ENCODE data around the gene REV1. TPM values are rescaled to one million over a fixed set of nuclear protein-coding genes. Genes with fewer than 3 reads are reported as not detected.

REV1 gene
- total RNA-seq, 4 donors from 2014 or later: 54.7 to 84.4 (median 68.8) TPM

DNA sequence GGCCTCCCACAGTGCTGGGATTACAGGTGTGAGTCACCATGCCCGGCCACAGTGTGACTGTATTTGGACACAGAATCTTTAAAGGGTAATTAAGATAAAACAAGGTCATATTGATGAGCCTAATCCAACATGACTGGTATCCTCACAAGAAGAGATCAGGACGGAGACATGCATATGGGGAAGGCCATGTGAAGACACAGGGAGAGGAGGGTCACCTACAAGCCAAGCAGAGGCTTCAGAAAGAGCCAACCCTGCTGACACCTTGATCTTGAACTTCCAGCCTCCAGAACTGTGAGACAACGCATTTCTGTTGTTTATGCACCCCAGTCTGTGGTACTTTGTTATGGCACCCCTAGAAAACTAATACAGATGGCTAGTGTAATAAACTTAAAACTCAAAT lies 72.4 kb downstream of the REV1 start:
- H3K36me3 ChIP-seq: peaks cover 17 to 19% of the 10 kb centered on the region in 2 donors
- no peak overlapping the region for H3K27ac ChIP-seq
- intact Hi-C loops (cut with DNase I): no loop called here
- H3K4me1 ChIP-seq: no peaks in the 10 kb centered on the region
- H3K4me3 ChIP-seq (replicated peaks in 1 of 3): no peak overlapping the region
- no peak for TF ChIP-seq POLR2A (IDR thresholded peaks at IDR 0.05)
- TF ChIP-seq, protein P1, sequence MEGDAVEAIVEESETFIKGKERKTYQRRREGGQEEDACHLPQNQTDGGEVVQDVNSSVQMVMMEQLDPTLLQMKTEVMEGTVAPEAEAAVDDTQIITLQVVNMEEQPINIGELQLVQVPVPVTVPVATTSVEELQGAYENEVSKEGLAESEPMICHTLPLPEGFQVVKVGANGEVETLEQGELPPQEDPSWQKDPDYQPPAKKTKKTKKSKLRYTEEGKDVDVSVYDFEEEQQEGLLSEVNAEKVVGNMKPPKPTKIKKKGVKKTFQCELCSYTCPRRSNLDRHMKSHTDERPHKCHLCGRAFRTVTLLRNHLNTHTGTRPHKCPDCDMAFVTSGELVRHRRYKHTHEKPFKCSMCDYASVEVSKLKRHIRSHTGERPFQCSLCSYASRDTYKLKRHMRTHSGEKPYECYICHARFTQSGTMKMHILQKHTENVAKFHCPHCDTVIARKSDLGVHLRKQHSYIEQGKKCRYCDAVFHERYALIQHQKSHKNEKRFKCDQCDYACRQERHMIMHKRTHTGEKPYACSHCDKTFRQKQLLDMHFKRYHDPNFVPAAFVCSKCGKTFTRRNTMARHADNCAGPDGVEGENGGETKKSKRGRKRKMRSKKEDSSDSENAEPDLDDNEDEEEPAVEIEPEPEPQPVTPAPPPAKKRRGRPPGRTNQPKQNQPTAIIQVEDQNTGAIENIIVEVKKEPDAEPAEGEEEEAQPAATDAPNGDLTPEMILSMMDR (IDR thresholded peaks at IDR 0.05): no peak
- no peaks in the 10 kb centered on the region for H3K27me3 ChIP-seq
- 98% methylated on average over 3 of the region's 3 CpGs for WGBS, 2 donors
- H3K9me3 ChIP-seq: no peaks in the 10 kb centered on the region
- no peak for DNase-seq

DNA sequence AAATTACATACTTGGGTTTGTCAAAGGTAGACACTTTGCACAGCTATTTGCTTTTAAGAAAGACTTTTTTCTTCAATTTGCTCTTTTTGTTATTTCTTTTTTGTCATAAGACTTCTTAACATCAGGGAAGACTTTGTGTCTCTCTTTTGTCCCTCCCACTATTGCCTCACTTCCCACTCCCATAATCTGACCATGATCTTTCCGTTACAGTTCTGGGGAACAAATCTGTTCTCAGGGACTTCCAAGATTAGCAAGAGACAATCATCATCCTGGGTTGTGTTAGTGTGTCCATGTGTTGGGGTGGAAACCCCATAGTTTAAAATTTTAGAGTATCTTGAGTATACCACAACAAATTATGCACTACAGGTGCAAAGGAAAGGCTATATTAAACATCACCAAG lies 75.3 kb downstream of the REV1 start:
- peaks cover 27 to 31% of the 10 kb centered on the region in 2 donors for H3K36me3 ChIP-seq
- H3K9me3 ChIP-seq: no peaks in the 10 kb centered on the region
- WGBS, 2 donors: 92 to 95% methylated on average over 1 of the region's 1 CpG

DNA sequence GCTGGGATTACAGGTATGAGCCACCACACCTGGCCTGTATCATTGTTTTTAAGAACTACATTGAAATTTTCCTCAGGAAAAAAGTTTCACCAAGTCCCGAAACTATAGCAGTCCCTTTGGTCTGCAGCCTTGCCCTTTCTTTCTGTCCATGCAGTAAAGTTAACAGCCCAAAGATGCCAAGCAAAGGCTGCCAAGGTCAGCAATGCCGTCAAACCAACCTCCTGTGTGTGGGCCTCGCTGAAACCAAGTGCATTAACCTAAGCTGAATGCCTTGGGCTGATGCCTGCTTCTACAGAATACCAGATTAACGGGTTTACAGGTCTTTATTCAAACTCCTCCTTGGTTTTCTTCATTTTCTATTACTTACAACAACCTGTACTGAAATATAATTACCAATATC lies 79.5 kb downstream of the REV1 start:
- 94 to 96% methylated on average over 4 of the region's 4 CpGs for WGBS, 2 donors
- H3K4me1 ChIP-seq: no peaks in the 10 kb centered on the region
- H3K27me3 ChIP-seq: no peaks in the 10 kb centered on the region
- intact Hi-C loops (cut with DNase I): no loop called here
- no peak overlapping the region for H3K4me3 ChIP-seq (replicated peaks in 1 of 3)
- no peak for TF ChIP-seq POLR2A (IDR thresholded peaks at IDR 0.05)
- TF ChIP-seq, protein P1 (IDR thresholded peaks at IDR 0.05): no peak
- no peaks in the 10 kb centered on the region for H3K9me3 ChIP-seq
- no peak for DNase-seq
- H3K36me3 ChIP-seq: peaks cover 24 to 26% of the 10 kb centered on the region in 2 donors
- H3K27ac ChIP-seq: no peak overlapping the region

More for the DNA sequence above, 75.3 kb downstream of the REV1 start:
- no peaks in the 10 kb centered on the region for H3K4me1 ChIP-seq
- TF ChIP-seq, protein P1 (IDR thresholded peaks at IDR 0.05): no peak
- TF ChIP-seq POLR2A (IDR thresholded peaks at IDR 0.05): no peak
- no peak overlapping the region for H3K27ac ChIP-seq
- intact Hi-C loops (cut with DNase I): no loop called here
- no peak overlapping the region for H3K4me3 ChIP-seq (replicated peaks in 1 of 3)
- DNase-seq: no peak
- H3K27me3 ChIP-seq: no peaks in the 10 kb centered on the region

DNA sequence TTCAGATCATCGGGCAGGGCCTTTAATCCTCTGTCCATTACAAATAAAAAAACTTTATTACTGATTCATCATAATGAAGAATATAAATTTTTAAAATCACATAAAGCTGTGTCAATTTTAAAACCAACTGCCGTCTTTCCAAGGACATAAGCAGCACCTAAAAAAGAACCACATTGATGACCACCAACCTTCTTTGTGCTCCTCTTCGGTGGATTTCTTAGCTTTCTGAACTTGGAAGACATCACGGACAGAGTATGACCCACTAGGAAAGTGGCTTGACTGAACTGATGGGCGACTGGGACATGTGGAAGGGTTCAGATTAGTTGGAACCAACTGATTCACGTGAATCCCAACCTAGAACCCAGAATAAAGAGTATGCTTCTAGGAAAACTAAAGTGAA lies 83.7 kb downstream of the REV1 start:
- H3K9me3 ChIP-seq: no peaks in the 10 kb centered on the region
- no peak overlapping the region for H3K27ac ChIP-seq
- no peak overlapping the region for H3K4me3 ChIP-seq (replicated peaks in 1 of 3)
- DNase-seq: no peak
- WGBS, 2 donors: 96% methylated on average over 6 of the region's 6 CpGs
- intact Hi-C loops (cut with DNase I): no loop called here
- no peaks in the 10 kb centered on the region for H3K27me3 ChIP-seq
- peaks cover 24 to 62% of the 10 kb centered on the region in 2 donors for H3K36me3 ChIP-seq
- no peak for TF ChIP-seq POLR2A (IDR thresholded peaks at IDR 0.05)
- TF ChIP-seq, protein P1 (IDR thresholded peaks at IDR 0.05): no peak
- H3K4me1 ChIP-seq: no peaks in the 10 kb centered on the region

DNA sequence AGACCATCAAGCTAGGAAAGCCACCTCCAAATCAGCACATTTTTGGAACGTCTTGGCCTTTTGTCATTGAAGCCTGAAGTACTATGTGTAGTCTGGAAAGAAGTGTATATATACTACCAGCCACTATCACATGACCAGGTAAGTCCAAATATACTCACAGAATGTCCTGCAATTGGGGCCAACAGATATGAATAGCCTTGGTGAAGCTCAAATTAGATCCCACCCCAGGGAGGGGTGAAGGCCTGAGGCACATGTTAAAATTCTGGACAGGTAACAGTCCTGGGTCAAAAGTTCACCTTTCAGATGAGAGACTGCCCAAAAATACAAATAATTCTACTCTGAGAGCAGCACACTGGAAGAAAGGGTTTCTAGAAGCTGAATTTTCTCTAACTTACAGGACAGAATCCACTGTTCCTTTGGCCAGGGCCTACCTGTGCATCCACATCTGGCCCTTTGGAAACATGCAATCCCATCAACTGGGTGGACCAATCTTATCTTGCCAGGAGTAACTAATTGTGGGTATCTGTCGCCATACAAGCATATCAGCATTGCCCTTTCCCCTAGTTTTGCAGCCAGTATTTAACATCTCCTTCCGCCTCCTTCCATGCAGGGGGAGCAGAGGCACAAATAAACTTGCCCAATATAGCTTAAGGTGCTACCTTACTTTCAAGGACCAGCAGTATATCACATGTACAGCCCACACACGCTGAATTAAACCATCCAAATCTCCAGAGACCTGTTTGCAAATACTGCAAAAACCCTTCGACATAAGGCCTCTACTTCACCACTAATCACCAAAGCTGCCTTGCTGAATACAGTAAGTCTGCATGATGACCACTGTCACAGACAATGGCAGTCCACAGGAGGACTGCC lies 84.8 kb downstream of the REV1 start:
- Histone ChIP-seq H3K27ac (no peak overlapping the region), H3K4me1 (no peaks in the 10 kb centered on the region), H3K36me3 (peaks cover 26 to 59% of the 10 kb centered on the region in 2 donors), H3K27me3 (no peaks in the 10 kb centered on the region), H3K4me3 (replicated peaks in 1 of 3) (no peak overlapping the region), H3K9me3 (no peaks in the 10 kb centered on the region)
- DNase-seq: no peak
- 89 to 93% methylated on average over 5 of the region's 5 CpGs for WGBS, 2 donors
- TF ChIP-seq, protein P1 (IDR thresholded peaks at IDR 0.05): no peak
- TF ChIP-seq POLR2A (IDR thresholded peaks at IDR 0.05): no peak
- intact Hi-C loops (cut with DNase I): no loop called here

Data from thyroid gland (tissue), 4 donors.